Suppressor macrophage treated with lipopolysaccharide for 1 hour (primary cell): ENCODE data around the gene ACAT2.
"Not testable (repeated sequence)": the region's sequence is repeated elsewhere in the genome, so short reads cannot be mapped to it uniquely, and the experiment has no call there.

ENCODE experiments used
- DNase-seq, 3 donors: peaks; one replicate each; pipeline ENCODE4 v3.0.0-alpha.2; 2020 to 2022

ACAT2 gene

GRCh38 chr6:159732550-159732949 lies 29.3 kb upstream of the ACAT2 start:
- not testable (repeated sequence) for DNase-seq

GRCh38 chr6:159733395-159733794 lies 28.4 kb upstream of the ACAT2 start:
- not testable (repeated sequence) for DNase-seq

GRCh38 chr6:159736908-159737307 lies 24.9 kb upstream of the ACAT2 start:
- DNase-seq = no peak

GRCh38 chr6:159739341-159739740 lies 22.5 kb upstream of the ACAT2 start:
- no peak for DNase-seq

GRCh38 chr6:159742165-159742564 lies 19.7 kb upstream of the ACAT2 start:
- DNase-seq = no peak

GRCh38 chr6:159745081-159745480 lies 16.8 kb upstream of the ACAT2 start:
- no peak for DNase-seq

GRCh38 chr6:159746759-159747158 lies 15.1 kb upstream of the ACAT2 start:
- DNase-seq = no peak

GRCh38 chr6:159748127-159748526 lies 13.7 kb upstream of the ACAT2 start:
- not testable (repeated sequence) for DNase-seq

GRCh38 chr6:159751448-159751847 lies 10.4 kb upstream of the ACAT2 start:
- no peak for DNase-seq

GRCh38 chr6:159753081-159753872 lies 8.6 kb upstream of the ACAT2 start:
- DNase-seq = no peak

- no peak for DNase-seq
Observed at GRCh38 chr6:159754401-159754800, 7.4 kb upstream of the ACAT2 start.

GRCh38 chr6:159754959-159755914 lies 6.6 kb upstream of the ACAT2 start:
- no peak for DNase-seq

GRCh38 chr6:159756508-159756907 lies 5.3 kb upstream of the ACAT2 start:
- DNase-seq = no peak

- peak; percentile 24 to 63 (median 56) for DNase-seq
Observed at GRCh38 chr6:159758031-159759001, 3.5 kb upstream of the ACAT2 start.

GRCh38 chr6:159759645-159760044 lies 2.2 kb upstream of the ACAT2 start:
- peak in 1 of 3 donors; percentile 47 for DNase-seq

GRCh38 chr6:159760602-159761057 lies 1.2 kb upstream of the ACAT2 start:
- peak in 2 of 3 donors; percentile 19 to 42 for DNase-seq

GRCh38 chr6:159761129-159761872 lies 544 bp upstream of the ACAT2 start:
- DNase-seq = no peak

GRCh38 chr6:159762681-159763293 lies 942 bp downstream of the ACAT2 start:
- DNase-seq = peak; percentile 68 to 77 (median 70)

- DNase-seq = peak; percentile 50 to 56 (median 55)
Observed at GRCh38 chr6:159766906-159767305, 5.1 kb downstream of the ACAT2 start.

GRCh38 chr6:159769470-159769869 lies 7.6 kb downstream of the ACAT2 start:
- DNase-seq = no peak

- no peak for DNase-seq
Observed at GRCh38 chr6:159772196-159772595, 10.4 kb downstream of the ACAT2 start.
